ENCODE results near the gene SUCO. TPM values are rescaled to one million over a fixed set of nuclear protein-coding genes. Genes with fewer than 3 reads are reported as not detected.
"Not testable (repeated sequence)": the region's sequence is repeated elsewhere in the genome, so short reads cannot be mapped to it uniquely, and the experiment has no call there.

The SUCO gene
- total RNA-seq, 2 donors from 2014 or later: 62.2 TPM

- Histone ChIP-seq H3K36me3 (ENCODE audit: control insufficient read depth, insufficient read depth, low read length) (peaks cover 5% of the 10 kb centered on the region), H3K27me3 (ENCODE audit: control insufficient read depth, insufficient read depth, low read length, poor library complexity, severe bottlenecking) (no peaks in the 10 kb centered on the region), H3K27ac (ENCODE audit: low read depth, low read length) (no peak overlapping the region), H3K4me1 (ENCODE audit: control insufficient read depth, insufficient read depth, low read length) (no peaks in the 10 kb centered on the region), H3K4me3 (ENCODE audit: low read length) (no peak overlapping the region), H3K9ac (ENCODE audit: extremely low read depth, low read length, poor library complexity, severe bottlenecking) (no peak overlapping the region), H3K9me3 (ENCODE audit: control insufficient read depth, low read length) (peaks cover 47% of the 10 kb centered on the region)
- peaks cover 59% of the 10 kb centered on the region for H3K9me3 Mint-ChIP-seq
- peaks cover 2% of the 10 kb centered on the region for H3K27me3 Mint-ChIP-seq (ENCODE audit: insufficient read depth)
- H3K4me1 Mint-ChIP-seq: peaks cover under 1% of the 10 kb centered on the region
- no peak for TF ChIP-seq CTCF (conservative IDR thresholded peaks at IDR 0.05)
- H3K4me3 Mint-ChIP-seq: no peak overlapping the region
- no peak overlapping the region for H3K27ac Mint-ChIP-seq
- peaks cover 18% of the 10 kb centered on the region for H3K36me3 Mint-ChIP-seq (ENCODE audit: low read depth)
- DNase-seq: no peak
- 60 to 64% methylated on average over 2 to 3 of the region's 3 CpGs for WGBS, 2 experiments (ENCODE audit: insufficient coverage in 1 of 2, insufficient read length in 1 of 2)
Observed at GRCh38 chr1:172616636-172617035, 83.7 kb downstream of the SUCO start.

- H3K4me3 Mint-ChIP-seq; H3K27me3 Mint-ChIP-seq (ENCODE audit: insufficient read depth); DNase-seq; H3K4me1 ChIP-seq (ENCODE audit: control insufficient read depth, insufficient read depth, low read length); H3K4me3 ChIP-seq (ENCODE audit: low read length); H3K27me3 ChIP-seq (ENCODE audit: control insufficient read depth, insufficient read depth, low read length, poor library complexity, severe bottlenecking); H3K27ac Mint-ChIP-seq; H3K36me3 ChIP-seq (ENCODE audit: control insufficient read depth, insufficient read depth, low read length); H3K4me1 Mint-ChIP-seq; H3K9ac ChIP-seq (ENCODE audit: extremely low read depth, low read length, poor library complexity, severe bottlenecking); H3K27ac ChIP-seq (ENCODE audit: low read depth, low read length): not testable (repeated sequence)
- Mint-ChIP-seq H3K36me3 (ENCODE audit: low read depth) (peaks cover 12% of the 10 kb centered on the region), H3K9me3 (peaks cover 69% of the 10 kb centered on the region)
- 94% methylated on average over 6 to 9 of the region's 9 CpGs for WGBS, 2 experiments (ENCODE audit: insufficient coverage in 1 of 2, insufficient read length in 1 of 2)
- H3K9me3 ChIP-seq (ENCODE audit: control insufficient read depth, low read length): peaks cover 52% of the 10 kb centered on the region
Observed at GRCh38 chr1:172620603-172621002, 87.7 kb downstream of the SUCO start.

- H3K9ac ChIP-seq (ENCODE audit: extremely low read depth, low read length, poor library complexity, severe bottlenecking): no peak overlapping the region
- H3K27ac ChIP-seq (ENCODE audit: low read depth, low read length): no peak overlapping the region
- no peak overlapping the region for H3K4me3 ChIP-seq (ENCODE audit: low read length)
- H3K36me3 Mint-ChIP-seq (ENCODE audit: low read depth): peaks cover 12% of the 10 kb centered on the region
- H3K27me3 ChIP-seq (ENCODE audit: control insufficient read depth, insufficient read depth, low read length, poor library complexity, severe bottlenecking): no peaks in the 10 kb centered on the region
- TF ChIP-seq CTCF (conservative IDR thresholded peaks at IDR 0.05): no peak
- peaks cover 2% of the 10 kb centered on the region for H3K27me3 Mint-ChIP-seq (ENCODE audit: insufficient read depth)
- no peak overlapping the region for H3K27ac Mint-ChIP-seq
- H3K4me1 Mint-ChIP-seq: no peaks in the 10 kb centered on the region
- peaks cover 51% of the 10 kb centered on the region for H3K9me3 Mint-ChIP-seq
- WGBS, 2 experiments (ENCODE audit: insufficient coverage in 1 of 2, insufficient read length in 1 of 2): 93 to 96% methylated on average over 3 of the region's 3 CpGs
- H3K9me3 ChIP-seq (ENCODE audit: control insufficient read depth, low read length): peaks cover 46% of the 10 kb centered on the region
- no peaks in the 10 kb centered on the region for H3K4me1 ChIP-seq (ENCODE audit: control insufficient read depth, insufficient read depth, low read length)
- no peaks in the 10 kb centered on the region for H3K36me3 ChIP-seq (ENCODE audit: control insufficient read depth, insufficient read depth, low read length)
- H3K4me3 Mint-ChIP-seq: no peak overlapping the region
- no peak for DNase-seq
Observed at GRCh38 chr1:172622541-172622940, 89.6 kb downstream of the SUCO start.

GRCh38 chr1:172623748-172624147, 90.8 kb downstream of the SUCO start:
- Histone ChIP-seq H3K9ac (ENCODE audit: extremely low read depth, low read length, poor library complexity, severe bottlenecking) (no peak overlapping the region), H3K27me3 (ENCODE audit: control insufficient read depth, insufficient read depth, low read length, poor library complexity, severe bottlenecking) (no peaks in the 10 kb centered on the region), H3K4me1 (ENCODE audit: control insufficient read depth, insufficient read depth, low read length) (no peaks in the 10 kb centered on the region), H3K9me3 (ENCODE audit: control insufficient read depth, low read length) (peaks cover 34% of the 10 kb centered on the region), H3K36me3 (ENCODE audit: control insufficient read depth, insufficient read depth, low read length) (no peaks in the 10 kb centered on the region), H3K27ac (ENCODE audit: low read depth, low read length) (no peak overlapping the region), H3K4me3 (ENCODE audit: low read length) (no peak overlapping the region)
- WGBS, 2 experiments (ENCODE audit: insufficient coverage in 1 of 2, insufficient read length in 1 of 2): 86 to 92% methylated on average over 2 to 3 of the region's 3 CpGs
- Mint-ChIP-seq H3K9me3 (peaks cover 40% of the 10 kb centered on the region), H3K4me1 (no peaks in the 10 kb centered on the region), H3K27me3 (ENCODE audit: insufficient read depth) (peaks cover 2% of the 10 kb centered on the region), H3K4me3 (no peak overlapping the region), H3K27ac (no peak overlapping the region), H3K36me3 (ENCODE audit: low read depth) (peaks cover 10% of the 10 kb centered on the region)
- TF ChIP-seq CTCF (conservative IDR thresholded peaks at IDR 0.05): no peak
- no peak for DNase-seq

Data from endodermal cell (in vitro differentiated cells).